NCI-H2081 treated with DMSO at 0.1 percent for 48 hours (cell line): ENCODE results near the gene STK35.
A peak's percentile ranks its signal among the peaks of the same experiment; 100 is the strongest.

Source experiments
- DNase-seq: peaks from one replicate; lab custom pipeline; 2025; lab: John Stamatoyannopoulos, UW

Gene STK35

DNA sequence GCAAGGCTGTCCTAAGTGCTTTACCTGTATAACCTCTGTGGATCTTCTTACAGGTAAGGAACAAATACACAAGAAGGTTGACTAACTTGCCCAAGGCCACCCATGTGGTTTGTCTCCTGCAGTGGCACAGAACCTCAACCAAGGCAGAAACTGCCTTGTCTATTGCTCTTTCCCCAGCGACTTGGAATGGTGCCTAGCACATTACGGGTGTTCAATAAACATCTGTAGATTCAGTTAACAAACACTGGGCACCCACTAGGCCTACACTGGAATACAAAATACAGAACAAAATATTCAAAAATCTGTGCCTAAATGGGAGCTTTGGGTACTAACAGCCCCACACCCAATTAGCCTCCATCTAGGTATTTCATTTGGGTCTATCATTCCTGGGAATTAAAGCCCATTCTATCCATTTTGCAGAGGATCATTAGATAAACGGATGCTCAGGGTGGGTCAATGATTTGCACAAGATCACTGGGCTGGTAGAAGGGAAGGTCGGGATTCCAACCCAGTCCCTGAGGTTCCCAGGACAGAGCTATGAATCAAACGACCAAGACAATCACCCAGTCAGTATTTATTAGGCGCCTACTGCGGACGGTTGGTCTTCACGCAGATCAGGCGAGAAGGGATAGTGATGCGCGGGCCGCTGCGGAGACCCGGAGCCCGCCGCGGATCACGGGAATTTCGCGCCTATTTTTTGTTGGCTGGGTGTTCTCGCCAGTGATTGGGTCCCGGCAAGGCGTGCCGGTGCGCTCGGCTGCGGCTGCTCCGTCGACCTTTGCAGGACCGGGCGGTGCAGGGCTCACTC, at the start of gene STK35:
TSS of gene STK35 (plus strand) at position 771 of the 808 bp plus-strand sequence. CDS start 55 bp downstream, outside the sequence.
- DNase-seq = no peak

GRCh38 chr20:2051946-2052345, 49.7 kb upstream of the STK35 start:
- DNase-seq = no peak

DNA sequence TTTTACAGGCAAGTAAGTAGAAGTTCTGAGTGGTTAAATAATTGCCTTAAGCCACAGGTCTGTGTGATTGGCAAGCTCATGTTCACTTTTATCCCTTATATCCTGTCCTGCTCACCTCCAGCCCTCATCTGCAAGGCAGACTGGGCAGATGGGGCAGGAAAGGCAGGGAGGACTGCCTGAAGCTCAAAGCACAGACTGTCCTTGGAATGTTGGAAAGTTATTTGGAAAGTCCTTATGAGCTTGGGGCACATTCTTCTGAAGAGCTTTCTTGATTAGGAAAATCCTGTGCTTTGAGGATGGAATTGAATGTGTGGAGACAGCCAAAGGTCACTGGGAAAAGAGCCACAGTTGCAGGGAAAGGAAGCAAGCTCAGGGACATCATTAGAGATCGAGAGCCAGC, 48.9 kb upstream of the STK35 start:
- DNase-seq = no peak

- DNase-seq = no peak
Observed at GRCh38 chr20:2053615-2054014, 48.0 kb upstream of the STK35 start.

GRCh38 chr20:2054911-2055310, 46.7 kb upstream of the STK35 start:
- no peak for DNase-seq

- DNase-seq = no peak
Observed at GRCh38 chr20:2059411-2059810, 42.2 kb upstream of the STK35 start.

- no peak for DNase-seq
Observed at GRCh38 chr20:2065099-2065498, 36.5 kb upstream of the STK35 start.

- DNase-seq = no peak
Observed at GRCh38 chr20:2066461-2067122, 35.0 kb upstream of the STK35 start.

GRCh38 chr20:2080532-2081224, 20.9 kb upstream of the STK35 start:
- no peak for DNase-seq

- DNase-seq = no peak
Observed at GRCh38 chr20:2084703-2085102, 16.9 kb upstream of the STK35 start.

- no peak for DNase-seq
Observed at GRCh38 chr20:2086177-2086979, 15.2 kb upstream of the STK35 start.

DNA sequence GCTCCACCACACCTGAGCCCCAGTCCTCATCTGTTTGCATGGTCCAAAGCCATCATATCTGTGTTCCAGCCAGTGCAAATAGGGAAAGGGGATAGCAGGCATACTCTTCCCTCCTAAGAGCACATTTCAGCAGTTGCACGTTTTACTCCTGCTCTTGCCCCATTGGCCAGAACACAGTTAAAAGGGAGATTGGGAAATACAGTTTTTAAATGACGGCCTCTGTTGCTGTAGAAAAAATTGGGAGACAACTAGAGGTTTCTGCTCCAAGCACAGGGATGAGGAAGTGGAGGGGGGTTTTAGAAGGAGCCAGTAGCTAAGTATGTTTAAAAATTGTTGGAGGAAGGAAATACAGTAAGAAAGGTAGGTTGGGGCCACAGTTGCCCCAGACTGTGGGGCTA, 14.6 kb upstream of the STK35 start:
- no peak for DNase-seq

- no peak for DNase-seq
Observed at GRCh38 chr20:2088891-2089290, 12.7 kb upstream of the STK35 start.

GRCh38 chr20:2089447-2089846, 12.2 kb upstream of the STK35 start:
- no peak for DNase-seq

DNA sequence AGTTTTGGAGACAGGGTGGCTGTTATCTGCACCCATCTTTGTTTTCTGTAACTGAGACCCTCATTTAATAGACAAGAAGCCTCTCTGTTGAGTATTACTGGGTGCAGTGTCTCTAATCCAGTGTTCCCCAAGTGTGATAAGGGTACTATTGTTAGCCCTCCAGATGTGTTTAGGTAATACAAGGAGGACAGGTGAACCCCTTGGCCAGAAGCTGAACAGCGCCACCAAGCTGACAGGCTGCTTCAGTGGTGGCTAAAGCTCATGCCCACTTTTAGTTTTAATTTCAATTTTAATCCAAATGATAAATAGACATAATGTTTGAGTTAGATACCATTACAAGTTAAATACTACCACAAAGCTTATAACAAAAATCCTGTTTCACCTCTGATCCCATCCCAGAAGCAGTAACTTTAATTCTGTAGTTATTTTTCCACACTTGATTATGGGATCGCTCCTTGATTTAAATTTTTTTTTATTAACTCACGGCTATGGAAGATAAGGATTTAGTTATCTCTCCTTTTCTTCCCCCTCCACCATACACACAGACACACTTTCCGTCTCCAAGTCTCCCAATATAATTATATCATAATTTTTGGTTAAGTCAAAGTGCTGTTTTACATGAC, 8.4 kb upstream of the STK35 start:
- DNase-seq = no peak

- DNase-seq = no peak
Observed at GRCh38 chr20:2093883-2094282, 7.7 kb upstream of the STK35 start.

GRCh38 chr20:2101865-2102584, 398 bp downstream of the STK35 start:
- peak; percentile 58 for DNase-seq

- DNase-seq = no peak
Observed at GRCh38 chr20:2102585-2103460, 1.2 kb downstream of the STK35 start.

- DNase-seq = no peak
Observed at GRCh38 chr20:2103461-2104153, 2.0 kb downstream of the STK35 start.
